HG03469 (cell line): Measurements from ENCODE around the gene GRHL3.

Experiments used
- ATAC-seq: cut with Tn5 transposase; IDR thresholded peaks from one replicate; pipeline ENCODE4 v1.9.1; 2021; ENCODE audit warnings: mild to moderate bottlenecking, moderate library complexity, moderate number of reproducible peaks; ENCODE audit not compliant: unreplicated experiment

GRHL3 gene

DNA sequence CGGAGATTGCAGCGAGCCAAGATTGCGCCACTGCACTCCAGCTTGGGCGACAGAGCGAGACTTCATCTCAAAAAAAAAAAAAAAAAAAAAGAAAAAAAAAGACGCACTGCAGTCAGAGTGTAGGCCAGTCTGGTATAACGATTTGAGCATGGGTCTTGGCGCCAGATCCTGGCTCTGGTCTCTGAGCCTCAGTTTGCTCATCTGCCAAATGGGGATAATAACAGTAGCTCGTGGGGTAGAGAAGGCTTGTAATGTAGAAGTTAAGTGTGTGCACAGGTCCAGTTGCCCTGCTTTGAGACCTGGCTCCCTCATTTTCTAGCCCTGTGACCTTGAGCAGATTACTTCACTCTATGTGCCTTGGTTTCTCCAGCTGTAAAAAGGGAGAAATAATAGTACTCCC is 26.3 kb upstream of the GRHL3 start:
- no peak for ATAC-seq

DNA sequence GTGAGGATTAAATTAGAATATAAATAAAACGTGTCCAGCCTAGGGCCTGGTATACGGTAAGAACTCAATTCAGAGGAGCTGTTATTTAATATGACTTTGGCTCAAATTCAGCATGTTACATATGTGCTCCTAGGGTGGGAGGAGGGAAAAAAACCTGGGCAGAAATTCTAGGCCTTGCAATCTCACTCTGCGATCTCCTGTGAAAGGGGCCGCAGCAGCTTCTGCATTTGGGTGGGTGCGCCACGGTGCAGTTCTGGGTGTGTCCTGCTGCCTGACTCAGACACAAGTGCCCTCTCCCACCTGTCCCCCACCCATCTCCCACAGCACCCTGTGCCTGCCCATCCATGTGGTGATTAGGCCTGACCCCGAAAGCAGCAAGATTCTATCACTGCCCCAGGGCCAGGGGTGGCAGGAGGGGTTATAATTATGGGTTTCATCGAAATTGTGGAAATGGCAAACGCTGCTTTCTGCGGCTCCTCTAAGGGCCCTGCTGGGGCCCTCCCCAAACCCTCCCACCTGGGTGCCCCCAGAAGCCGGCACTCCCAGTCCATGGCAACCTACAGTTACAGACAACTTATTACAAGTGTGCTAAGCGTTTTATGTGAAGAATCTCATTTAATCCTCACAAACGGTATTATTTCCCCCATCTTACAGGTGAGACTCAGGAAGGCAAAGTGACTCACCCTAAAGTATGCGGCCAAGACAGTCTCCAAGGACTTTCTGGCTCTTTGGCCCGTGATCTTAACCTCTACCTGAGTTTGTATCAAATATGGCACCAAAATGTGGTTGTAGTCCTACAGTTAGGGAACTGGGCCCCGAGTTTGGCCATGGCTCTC is 25.5 kb upstream of the GRHL3 start:
- no peak for ATAC-seq

DNA sequence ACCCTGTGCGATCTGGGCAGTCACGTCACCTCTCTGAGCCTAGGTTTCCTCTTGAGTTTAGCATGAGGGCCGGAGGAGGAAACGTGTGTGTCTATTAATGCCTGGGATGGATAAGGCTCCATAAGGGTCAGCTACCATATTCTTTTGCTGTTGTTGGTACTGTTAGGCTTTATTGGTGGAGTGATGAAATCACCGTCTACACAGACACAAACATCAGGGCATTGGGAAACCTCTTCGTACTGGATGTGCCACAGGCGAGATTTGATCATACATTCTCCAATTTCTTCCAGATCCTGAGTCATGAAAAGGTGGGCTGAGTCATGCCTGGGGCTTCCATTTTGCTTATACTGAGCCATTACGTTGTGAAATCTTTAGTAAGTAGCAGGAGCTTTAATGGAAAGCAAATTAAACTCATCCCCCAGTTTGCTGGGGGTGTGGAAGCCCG is 24.9 kb upstream of the GRHL3 start:
- ATAC-seq: no peak

- no peak for ATAC-seq
Measured at GRCh38 chr1:24294716-24295371, 24.3 kb upstream of the GRHL3 start.

GRCh38 chr1:24295535-24295934 is 23.6 kb upstream of the GRHL3 start:
- ATAC-seq: no peak

GRCh38 chr1:24297187-24297851 is 21.8 kb upstream of the GRHL3 start:
- no peak for ATAC-seq

GRCh38 chr1:24297852-24298232 is 21.3 kb upstream of the GRHL3 start:
- no peak for ATAC-seq

GRCh38 chr1:24298606-24299005 is 20.6 kb upstream of the GRHL3 start:
- no peak for ATAC-seq

- ATAC-seq: no peak
Measured at GRCh38 chr1:24299901-24300300, 19.3 kb upstream of the GRHL3 start.

DNA sequence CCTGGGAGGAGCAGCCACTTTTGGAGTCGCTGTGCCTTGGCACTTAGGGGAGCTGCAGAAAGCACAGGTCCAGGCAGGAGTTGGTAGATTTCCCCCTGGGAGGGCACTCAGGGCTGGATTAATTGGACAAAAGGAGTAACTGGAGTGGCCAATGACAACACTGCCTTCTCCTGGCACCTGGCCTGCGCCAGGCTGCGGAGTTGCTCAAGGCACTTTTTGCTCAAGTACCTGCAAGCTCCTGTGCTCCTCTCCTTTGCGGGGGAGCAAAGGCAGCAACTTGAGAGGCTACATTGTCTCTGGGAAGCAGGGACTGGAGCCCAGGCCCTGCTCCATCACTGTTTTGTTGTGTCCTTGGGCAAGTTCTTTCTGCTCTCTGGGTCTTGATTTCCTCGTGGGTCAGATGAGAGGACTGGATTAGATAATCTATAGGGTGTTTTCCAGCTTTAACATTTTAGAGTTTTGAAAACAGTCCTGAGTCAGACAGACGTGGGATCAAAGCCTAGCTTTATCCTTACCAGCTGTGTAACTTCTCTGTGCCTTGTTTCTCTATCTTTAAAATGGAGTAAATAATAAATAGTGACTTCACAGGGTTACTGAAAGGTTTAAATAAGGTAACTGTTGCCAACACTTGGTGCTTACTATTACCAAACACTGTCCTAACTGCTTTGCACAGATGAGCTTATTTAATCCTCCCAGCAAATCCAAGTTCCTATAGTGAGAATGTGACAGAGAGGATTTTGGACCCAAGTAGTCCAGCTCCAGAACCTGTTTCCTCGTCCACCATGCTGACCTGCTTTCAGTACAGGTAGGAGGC is 18.0 kb upstream of the GRHL3 start:
- ATAC-seq: no peak

DNA sequence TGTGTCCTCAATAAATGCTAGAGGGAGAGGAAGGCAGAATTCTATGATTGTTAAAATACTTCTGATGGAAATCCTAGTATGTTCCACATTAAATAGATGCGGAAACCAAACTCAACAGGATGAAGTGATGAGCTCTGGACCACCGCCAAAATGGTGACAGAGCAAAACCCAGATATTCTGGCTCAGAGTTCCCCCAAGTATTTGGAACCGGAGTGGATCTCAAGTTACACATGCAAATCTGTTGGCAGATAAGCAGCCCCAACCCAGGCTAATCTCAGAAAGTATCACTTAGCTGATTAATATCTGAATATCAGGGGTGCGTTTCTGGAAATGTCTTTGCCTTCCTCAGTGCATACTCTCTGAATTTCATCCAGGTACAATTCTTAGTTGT is 17.4 kb upstream of the GRHL3 start:
- no peak for ATAC-seq

- no peak for ATAC-seq
Measured at GRCh38 chr1:24302209-24302611, 16.9 kb upstream of the GRHL3 start.

DNA sequence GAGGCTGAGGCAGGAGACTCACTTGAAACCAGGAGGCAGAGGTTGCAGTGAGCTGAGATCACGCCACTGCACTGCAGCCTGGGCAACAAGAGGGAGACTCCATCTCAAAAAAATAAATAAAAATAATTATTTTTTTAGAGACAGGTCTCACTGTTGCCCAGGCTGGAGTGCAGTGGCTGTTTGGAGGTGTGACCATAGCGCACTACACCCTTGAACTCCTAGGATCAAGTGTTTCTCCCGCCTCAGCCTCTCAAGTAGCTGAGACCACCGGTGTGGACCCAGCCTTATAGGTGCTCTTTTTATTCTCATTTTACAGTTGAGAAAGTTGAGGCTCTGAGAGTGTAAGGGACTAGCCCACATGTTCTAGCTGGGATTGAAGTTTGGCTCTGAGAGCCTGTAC is 15.6 kb upstream of the GRHL3 start:
- no peak for ATAC-seq

DNA sequence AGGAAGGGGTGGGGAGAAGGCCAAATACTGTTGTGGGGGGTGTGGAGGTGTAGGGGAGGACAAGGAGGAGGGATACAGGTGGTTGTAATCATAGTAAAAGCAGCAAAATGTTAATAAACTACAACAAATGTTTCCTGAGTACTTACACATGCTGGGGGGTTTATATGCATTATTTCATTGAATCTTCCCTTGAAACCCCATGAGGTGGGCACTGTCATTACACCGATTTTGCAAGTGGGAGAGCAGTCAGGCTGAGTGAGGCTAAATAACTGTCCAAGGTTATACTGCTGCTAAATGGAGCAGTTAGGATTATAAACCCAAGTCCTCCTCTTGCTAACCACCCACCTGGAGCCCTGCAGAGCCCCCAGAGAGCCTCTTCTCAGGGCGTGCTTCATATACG is 14.4 kb upstream of the GRHL3 start:
- ATAC-seq: no peak

DNA sequence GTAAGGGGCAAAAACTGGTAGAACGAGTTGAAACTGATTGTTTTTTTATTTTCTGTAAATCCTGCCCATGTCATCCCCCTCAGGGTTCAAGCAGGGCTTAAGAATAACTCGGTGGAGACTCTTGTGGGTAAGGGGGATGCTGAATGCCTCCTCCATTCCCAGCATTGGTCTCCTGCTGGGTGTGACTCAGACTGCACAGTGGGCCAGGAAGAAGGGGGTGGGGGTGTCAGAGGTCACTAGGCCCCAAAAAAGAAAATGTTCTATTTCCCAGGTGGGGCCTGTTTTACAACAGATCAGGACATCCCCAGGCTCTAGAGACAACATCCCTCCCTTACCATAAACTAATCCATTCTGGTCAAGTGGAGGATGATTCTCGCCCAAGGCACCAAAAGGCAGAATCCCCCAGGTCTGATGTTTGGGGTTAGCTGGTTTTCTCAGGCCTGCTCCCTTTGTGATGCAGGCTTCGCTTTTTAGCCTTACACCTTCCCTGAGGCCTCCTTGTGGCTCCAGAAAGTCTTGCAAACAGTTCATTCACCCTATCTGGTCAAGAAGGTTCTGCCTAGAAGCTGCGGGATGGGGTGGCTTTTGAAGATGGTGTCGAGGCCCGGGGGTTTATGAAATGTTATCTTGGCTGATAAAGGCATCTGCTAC is 10.7 kb upstream of the GRHL3 start:
- ATAC-seq: no peak

- no peak for ATAC-seq
Measured at GRCh38 chr1:24309762-24310485, 9.2 kb upstream of the GRHL3 start.

DNA sequence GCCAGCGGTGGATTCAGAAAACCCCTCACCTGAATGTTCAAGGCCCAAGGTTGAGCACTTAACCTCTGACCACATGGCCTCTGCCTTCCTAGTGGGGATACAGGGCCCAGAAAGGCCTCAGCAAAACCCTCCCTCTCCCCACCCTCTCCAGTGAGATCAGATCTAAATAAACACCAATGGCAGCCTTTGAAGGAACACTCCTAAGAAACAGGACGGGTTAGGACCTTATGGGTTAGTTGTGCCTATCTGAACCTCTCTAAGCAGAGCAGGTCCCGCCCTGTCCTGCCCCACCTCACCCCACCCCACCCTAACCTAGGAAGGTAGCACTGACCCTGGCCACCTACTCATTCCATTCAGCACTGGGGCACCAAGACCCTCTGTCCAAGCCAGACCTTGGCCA is 7.9 kb upstream of the GRHL3 start:
- no peak for ATAC-seq

DNA sequence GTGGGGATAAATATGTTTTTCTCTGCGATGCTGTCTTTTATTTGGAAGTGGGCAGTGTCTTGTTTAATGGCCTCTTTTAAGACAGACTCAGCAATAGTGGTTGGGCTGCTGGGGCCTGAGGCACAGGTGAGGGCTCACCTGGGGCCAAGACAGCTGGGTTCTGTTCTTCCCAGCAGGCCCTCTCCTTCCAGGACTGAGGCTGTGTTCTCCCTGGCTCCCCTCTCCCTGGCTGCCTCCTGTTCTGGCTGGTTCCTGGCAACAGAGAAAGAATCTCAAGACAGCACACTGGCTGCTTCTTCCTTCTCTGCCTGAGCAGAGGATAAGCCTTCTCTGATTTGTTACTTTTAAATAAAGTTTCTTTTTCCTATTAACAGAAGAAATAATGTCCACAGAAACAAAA is 7.4 kb upstream of the GRHL3 start:
- ATAC-seq: no peak

GRCh38 chr1:24315391-24315790 is 3.8 kb upstream of the GRHL3 start:
- no peak for ATAC-seq

DNA sequence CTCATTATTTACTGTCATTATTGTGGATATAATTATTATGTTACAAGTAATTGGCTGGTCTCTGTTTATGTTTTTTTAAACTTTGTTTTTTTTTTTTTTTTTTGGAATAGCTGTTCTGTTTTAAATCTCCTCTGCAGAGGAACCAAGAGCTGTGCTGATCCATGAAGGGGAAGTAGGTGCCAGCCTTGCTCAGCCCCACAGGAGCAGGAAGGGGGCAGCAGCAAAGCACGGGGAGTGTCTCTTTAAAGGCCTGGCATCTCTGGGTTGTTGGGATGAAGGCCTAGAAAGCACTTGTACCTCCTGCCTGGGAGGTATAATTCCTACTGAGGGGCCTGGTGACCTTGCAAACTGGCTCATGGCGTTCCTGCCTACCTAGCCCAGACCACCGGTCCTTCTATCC is 2.5 kb upstream of the GRHL3 start:
- ATAC-seq: no peak
